ENCODE results near the gene POU2F2. TPM values are rescaled to one million over a fixed set of nuclear protein-coding genes. Genes with fewer than 3 reads are reported as not detected.

The POU2F2 gene
- total RNA-seq, 4 donors from 2014 or later, result 0.56 to 3.2 (median 1.5) TPM

DNA sequence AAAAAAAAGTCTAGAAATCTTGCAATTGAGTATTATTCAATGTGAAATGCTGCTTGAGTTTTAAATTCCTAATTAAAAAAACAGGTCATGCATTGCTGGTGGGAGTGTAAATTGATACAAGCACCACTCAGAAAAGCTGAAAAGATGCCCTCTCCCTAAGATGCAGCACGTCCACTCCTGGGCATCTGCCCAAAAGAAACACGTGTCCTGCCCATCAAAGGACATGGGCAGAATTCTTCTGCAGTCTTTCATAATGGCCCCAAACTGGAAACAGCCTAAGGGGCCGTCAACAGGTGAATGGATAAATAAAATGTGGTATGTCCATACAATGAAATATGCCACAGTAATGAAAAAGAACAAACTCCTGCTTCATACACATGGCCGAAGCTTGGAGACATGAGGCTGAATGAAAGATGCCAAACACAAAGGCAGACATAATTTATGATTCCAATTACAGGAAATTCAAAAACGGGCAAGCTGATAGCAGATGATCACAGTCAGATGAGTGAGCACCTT is 7.8 kb downstream of the POU2F2 start:
- DNase-seq (ENCODE audit: low spot score), result no peak
- TF ChIP-seq, protein P1, sequence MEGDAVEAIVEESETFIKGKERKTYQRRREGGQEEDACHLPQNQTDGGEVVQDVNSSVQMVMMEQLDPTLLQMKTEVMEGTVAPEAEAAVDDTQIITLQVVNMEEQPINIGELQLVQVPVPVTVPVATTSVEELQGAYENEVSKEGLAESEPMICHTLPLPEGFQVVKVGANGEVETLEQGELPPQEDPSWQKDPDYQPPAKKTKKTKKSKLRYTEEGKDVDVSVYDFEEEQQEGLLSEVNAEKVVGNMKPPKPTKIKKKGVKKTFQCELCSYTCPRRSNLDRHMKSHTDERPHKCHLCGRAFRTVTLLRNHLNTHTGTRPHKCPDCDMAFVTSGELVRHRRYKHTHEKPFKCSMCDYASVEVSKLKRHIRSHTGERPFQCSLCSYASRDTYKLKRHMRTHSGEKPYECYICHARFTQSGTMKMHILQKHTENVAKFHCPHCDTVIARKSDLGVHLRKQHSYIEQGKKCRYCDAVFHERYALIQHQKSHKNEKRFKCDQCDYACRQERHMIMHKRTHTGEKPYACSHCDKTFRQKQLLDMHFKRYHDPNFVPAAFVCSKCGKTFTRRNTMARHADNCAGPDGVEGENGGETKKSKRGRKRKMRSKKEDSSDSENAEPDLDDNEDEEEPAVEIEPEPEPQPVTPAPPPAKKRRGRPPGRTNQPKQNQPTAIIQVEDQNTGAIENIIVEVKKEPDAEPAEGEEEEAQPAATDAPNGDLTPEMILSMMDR (IDR thresholded peaks at IDR 0.05), result no peak
- ATAC-seq (ENCODE audit: low FRiP score), result no peak

DNA sequence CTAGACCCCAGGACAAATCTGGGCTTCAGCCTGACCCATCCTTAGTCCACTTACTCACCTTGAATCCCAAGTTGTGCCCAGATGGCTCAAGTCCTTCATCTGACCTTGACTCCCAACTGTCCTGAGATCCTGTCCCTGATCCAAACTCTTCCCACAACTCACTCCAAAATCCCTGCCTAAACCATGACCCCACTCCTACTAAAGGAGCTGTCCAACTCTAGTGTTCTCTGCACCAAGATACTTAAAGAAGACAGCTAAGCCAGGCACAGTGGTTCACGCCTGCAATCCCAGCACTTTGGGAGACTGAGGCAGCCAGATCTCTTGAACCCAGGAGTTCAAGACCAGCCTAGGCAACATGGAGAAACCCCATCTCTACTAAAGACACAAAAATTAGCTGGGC is 8.5 kb downstream of the POU2F2 start:
- ATAC-seq (ENCODE audit: low FRiP score), result no peak
- TF ChIP-seq, protein P1 (IDR thresholded peaks at IDR 0.05), result no peak
- DNase-seq (ENCODE audit: low spot score), result no peak

DNA sequence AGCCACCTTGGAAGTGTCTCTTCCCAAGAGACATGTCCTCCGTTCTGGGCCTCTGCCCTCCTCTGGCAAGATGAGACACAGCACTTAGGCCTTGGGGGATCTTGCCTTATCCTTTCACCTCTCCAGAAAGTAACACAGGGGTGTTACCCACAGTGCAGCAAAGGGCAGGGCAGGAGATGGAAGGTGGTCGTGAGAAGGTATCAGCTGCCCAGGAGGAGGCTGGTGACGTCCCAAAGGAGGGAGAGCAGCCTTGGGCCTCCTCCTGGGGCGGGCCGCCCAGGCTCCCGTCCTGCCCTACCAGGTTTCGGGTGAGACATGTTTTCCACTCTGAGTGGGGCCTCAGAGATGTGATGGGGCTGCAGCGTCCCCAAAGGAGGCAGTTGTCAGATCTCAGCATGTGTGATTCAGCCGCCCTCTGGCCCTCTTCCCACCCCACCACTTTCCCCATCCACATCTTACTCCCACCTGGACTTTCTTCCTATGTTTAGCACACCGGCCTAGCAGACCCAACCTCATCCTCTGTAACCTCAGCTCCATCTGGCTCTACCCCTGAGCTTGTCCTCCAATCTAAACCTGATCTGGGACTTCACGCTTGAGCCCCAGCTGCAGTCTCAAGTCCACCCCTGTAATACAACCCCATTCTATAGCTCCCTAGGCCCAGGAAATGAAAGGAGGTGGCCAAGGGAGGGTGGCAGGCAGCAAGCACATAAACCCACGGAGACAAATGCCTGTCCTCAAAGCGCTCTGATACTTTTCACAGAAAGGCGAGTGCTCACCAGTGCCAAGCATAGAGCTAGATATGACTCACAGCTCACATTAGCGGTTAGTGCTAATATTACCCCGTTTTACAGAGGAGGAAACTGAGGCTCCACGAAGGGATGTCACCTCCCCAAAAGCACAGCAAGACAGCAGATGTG is 9.3 kb downstream of the POU2F2 start:
- no peak for DNase-seq (ENCODE audit: low spot score)
- TF ChIP-seq, protein P1 (IDR thresholded peaks at IDR 0.05), result no peak
- no peak for ATAC-seq (ENCODE audit: low FRiP score)

DNA sequence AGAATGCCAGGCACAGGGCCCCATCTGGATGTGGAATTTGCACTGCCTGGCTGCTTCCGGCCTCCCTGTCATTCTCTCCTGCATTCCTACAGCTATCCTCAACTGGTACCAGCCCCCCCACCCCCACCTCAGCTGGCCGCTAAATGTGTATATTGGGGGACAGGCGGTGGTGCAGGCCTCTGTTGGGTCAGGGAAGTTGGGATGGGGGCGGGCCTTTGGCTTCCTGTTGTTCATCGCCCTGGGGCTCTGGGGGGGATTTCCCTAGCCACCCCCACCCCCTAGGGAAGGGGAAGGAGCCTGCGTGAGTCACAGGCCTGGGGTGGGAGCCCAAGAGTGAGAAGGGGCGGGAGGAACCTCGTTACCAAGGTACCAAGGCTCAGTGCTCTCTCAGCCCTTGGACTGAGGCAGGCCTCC is 10.6 kb downstream of the POU2F2 start:
- DNase-seq (ENCODE audit: low spot score) (no peak), ATAC-seq (ENCODE audit: low FRiP score) (peak; percentile 49)
- TF ChIP-seq, protein P1 (IDR thresholded peaks at IDR 0.05), result no peak

DNA sequence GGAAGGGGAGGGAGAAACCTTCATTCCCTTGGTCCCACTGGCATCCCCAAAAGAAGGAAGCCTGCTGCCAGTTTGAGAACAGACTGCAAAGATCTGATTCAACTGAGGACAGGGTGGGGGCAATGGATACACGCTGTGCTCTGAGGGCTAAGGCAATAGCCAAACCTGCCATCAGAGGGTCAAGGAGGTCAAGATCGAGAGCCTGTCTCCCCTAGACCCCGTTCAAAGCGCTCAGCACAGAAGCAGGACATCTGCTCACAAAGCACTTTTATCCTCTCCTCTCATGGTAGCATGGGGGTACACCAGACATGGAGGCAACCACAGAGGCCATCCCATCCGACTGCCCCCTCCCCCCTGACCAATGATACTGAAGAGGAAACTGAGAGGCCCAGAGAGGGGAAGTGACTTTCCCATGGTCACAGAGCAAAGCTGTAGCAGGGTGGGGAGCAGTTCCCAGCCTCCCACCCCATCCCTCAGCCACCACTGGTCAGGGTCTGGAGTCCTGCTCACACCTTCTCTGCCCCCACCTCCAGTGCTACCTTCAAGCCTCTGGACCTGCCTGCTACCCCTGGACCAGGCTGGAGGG is 11.1 kb downstream of the POU2F2 start:
- DNase-seq (ENCODE audit: low spot score) (no peak), ATAC-seq (ENCODE audit: low FRiP score) (no peak)
- TF ChIP-seq, protein P1 (IDR thresholded peaks at IDR 0.05), result no peak

DNA sequence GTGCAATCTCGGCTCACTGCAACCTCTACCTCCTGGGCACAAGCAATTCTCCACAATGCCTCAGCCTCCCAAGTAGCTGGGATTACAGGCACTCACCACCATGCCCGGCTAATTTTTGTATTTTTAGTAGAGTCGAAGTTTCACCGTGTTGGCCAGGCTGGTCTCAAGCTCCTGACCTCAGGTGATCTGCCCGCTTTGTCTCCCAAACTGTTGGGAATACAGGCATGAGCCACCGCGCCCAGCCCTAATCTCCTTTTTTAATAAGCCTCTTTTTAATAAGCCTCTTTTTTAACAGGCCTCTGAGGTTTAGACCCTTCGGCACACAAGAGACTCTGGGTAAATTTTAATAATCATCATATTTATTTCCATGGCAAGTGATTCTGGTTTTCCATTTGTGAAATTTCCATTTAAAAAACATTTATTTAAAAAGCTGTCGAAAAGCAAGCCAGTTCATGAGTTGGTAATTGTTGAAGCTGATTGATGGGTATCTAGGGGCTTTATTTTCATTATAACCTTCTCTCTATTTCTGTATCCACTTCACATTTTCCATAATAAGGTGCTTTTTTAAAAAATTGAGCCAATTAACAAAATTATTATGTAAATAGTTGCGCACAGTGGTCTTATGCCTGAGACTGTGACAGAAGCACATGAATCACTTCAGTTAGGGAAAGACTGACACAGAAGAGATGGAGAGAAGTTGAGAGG is 11.8 kb downstream of the POU2F2 start:
- TF ChIP-seq, protein P1 (IDR thresholded peaks at IDR 0.05), result no peak
- no peak for DNase-seq (ENCODE audit: low spot score)
- no peak for ATAC-seq (ENCODE audit: low FRiP score)
